OCI-LY3 (cell line): Measurements from ENCODE around the gene TRIM27.
"Not testable (repeated sequence)": the region's sequence is repeated elsewhere in the genome, so short reads cannot be mapped to it uniquely, and the experiment has no call there.

Source experiments
- H2AFZ ChIP-seq: fragments of 200-600, 300-600 bp; shearing (Covaris generic); 2 replicates; pipeline ENCODE4 v1.6.0; 2014; ENCODE audit warnings: antibody characterized with exemption, low read depth, low read length
- H3K27ac ChIP-seq: fragments of 200-600, 300-600 bp; sonication (generic); 2 replicates; pipeline ENCODE4 v1.5.1; 2014; ENCODE audit warnings: mild to moderate bottlenecking, low read length, moderate library complexity, mixed read lengths
- H3K27me3 ChIP-seq: fragments of 200-600, 300-600 bp; sonication (generic); 2 replicates; pipeline ENCODE4 v1.6.1; 2014; ENCODE audit warnings: low read depth, low read length, mixed read lengths
- H3K36me3 ChIP-seq: fragments of 200-600, 300-600 bp; sonication (generic); replicated peaks from 2 replicates; pipeline ENCODE3; 2014; ENCODE audit warnings: low read depth, low read length, mixed read lengths
- H3K4me1 ChIP-seq: fragments of 300-600, 200-600 bp; sonication (generic); 2 replicates; pipeline ENCODE4 v1.6.1; 2014; ENCODE audit warnings: low read length, mixed read lengths
- H3K4me2 ChIP-seq: fragments of 200-600, 300-600 bp; sonication (generic); 2 replicates; pipeline ENCODE4 v1.6.1; 2014; ENCODE audit warnings: low read length, mixed read lengths
- H3K4me3 ChIP-seq: fragments of 300-600, 200-600 bp; sonication (generic); 2 replicates; pipeline ENCODE4 v1.5.1; 2014; ENCODE audit warnings: antibody characterized with exemption, mild to moderate bottlenecking, low read length, moderate library complexity
- H3K79me2 ChIP-seq: fragments of 300-600, 200-600 bp; shearing (Covaris generic); 2 replicates; pipeline ENCODE4 v1.6.1; 2014; ENCODE audit warnings: mild to moderate bottlenecking, low read length, mixed read lengths
- H3K9ac ChIP-seq: fragments of 300-600, 200-600 bp; shearing (Covaris generic); 2 replicates; pipeline ENCODE4 v1.6.0; 2014; ENCODE audit warnings: mild to moderate bottlenecking, low read length, moderate library complexity
- H3K9me3 ChIP-seq: fragments of 200-600, 300-600 bp; shearing (Covaris generic); 2 replicates; pipeline ENCODE4 v1.6.1; 2014; ENCODE audit warnings: low read length, mixed read lengths; ENCODE audit not compliant: insufficient read depth
- H4K20me1 ChIP-seq: fragments of 200-600, 300-600 bp; sonication (generic); 2 replicates; pipeline ENCODE4 v1.6.1; 2016; ENCODE audit warnings: low read length, mixed read lengths; ENCODE audit not compliant: insufficient read depth
- EZH2phosphoT487 ChIP-seq: fragments of 200-600 bp; shearing (Covaris generic); IDR thresholded peaks from 2 replicates; pipeline ENCODE4 v1.6.1; 2018; ENCODE audit warnings: antibody characterized with exemption, mixed run types, low read depth
- TF ChIP-seq, protein P1 (sequence below): fragments of 200-600, 300-600 bp; sonication (generic); IDR thresholded peaks from 2 replicates; pipeline ENCODE4 v1.5.1; 2014; ENCODE audit warnings: antibody characterized with exemption, low read length, low read depth

Gene TRIM27

DNA sequence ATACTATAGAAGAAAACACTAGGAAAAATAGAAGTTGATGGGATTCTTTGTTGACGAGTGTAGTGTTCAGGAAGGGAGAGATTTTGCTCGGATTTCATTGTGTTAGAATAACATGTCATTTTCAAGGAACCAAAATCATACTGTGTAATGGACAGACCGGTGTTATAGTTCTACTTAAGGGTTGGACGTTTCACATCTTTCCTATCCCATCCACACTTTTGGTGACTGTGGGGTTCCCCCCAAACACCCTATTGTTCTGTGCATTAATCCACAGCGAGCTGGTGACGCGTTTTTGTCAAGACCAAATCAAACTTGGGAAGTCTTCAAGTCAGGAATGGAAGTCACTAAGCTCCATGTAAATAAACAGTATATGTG lies 43.3 kb downstream of the TRIM27 start:
- Histone ChIP-seq H3K4me2 (peak overlapping the region; percentile 67), H3K4me3 (no peak overlapping the region), H3K9ac (no peak overlapping the region), H3K36me3 (no peaks in the 10 kb centered on the region), H3K9me3 (no peaks in the 10 kb centered on the region), H3K79me2 (no peaks in the 10 kb centered on the region), H2AFZ (no peak overlapping the region), H4K20me1 (no peaks in the 10 kb centered on the region), H3K27ac (no peak overlapping the region), H3K27me3 (peaks cover 4% of the 10 kb centered on the region; the same call in 1 of the 2 replicates), H3K4me1 (peaks cover 14% of the 10 kb centered on the region)
- TF ChIP-seq EZH2phosphoT487 = no peak
- TF ChIP-seq, protein P1, sequence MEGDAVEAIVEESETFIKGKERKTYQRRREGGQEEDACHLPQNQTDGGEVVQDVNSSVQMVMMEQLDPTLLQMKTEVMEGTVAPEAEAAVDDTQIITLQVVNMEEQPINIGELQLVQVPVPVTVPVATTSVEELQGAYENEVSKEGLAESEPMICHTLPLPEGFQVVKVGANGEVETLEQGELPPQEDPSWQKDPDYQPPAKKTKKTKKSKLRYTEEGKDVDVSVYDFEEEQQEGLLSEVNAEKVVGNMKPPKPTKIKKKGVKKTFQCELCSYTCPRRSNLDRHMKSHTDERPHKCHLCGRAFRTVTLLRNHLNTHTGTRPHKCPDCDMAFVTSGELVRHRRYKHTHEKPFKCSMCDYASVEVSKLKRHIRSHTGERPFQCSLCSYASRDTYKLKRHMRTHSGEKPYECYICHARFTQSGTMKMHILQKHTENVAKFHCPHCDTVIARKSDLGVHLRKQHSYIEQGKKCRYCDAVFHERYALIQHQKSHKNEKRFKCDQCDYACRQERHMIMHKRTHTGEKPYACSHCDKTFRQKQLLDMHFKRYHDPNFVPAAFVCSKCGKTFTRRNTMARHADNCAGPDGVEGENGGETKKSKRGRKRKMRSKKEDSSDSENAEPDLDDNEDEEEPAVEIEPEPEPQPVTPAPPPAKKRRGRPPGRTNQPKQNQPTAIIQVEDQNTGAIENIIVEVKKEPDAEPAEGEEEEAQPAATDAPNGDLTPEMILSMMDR = no peak

DNA sequence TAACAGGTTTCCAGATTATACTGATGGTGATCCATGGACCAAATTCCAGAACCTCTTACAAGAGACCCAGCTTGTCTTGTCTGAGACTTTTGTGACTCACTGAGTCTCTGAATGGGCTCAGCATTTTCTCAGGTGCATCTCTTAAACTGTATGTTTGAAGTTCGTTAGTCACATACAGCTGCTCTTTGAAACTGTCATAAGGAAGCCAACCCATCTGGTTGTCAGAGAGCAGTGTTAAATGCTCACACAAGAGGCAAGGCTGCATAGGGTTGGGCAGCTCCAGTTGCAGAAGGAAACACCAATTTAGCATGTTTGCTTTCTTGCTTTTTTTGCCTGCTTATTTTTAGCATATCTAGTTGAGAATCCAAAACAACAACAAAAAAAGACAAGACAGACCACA lies 47.1 kb downstream of the TRIM27 start:
- TF ChIP-seq EZH2phosphoT487 = no peak
- TF ChIP-seq, protein P1 = no peak
- H3K27me3 ChIP-seq = peaks cover 4% of the 10 kb centered on the region; the same call in 1 of the 2 replicates
- H3K36me3 ChIP-seq = no peaks in the 10 kb centered on the region
- H3K4me1 ChIP-seq = peaks cover 14% of the 10 kb centered on the region; the same call in 1 of the 2 replicates
- no peaks in the 10 kb centered on the region for H4K20me1 ChIP-seq
- no peak overlapping the region for H3K27ac ChIP-seq
- H3K9me3 ChIP-seq = no peaks in the 10 kb centered on the region
- H3K4me3 ChIP-seq = peak overlapping the region; percentile 73
- H3K4me2 ChIP-seq = peak overlapping the region; percentile 70
- no peak overlapping the region for H2AFZ ChIP-seq
- no peaks in the 10 kb centered on the region for H3K79me2 ChIP-seq
- no peak overlapping the region for H3K9ac ChIP-seq

DNA sequence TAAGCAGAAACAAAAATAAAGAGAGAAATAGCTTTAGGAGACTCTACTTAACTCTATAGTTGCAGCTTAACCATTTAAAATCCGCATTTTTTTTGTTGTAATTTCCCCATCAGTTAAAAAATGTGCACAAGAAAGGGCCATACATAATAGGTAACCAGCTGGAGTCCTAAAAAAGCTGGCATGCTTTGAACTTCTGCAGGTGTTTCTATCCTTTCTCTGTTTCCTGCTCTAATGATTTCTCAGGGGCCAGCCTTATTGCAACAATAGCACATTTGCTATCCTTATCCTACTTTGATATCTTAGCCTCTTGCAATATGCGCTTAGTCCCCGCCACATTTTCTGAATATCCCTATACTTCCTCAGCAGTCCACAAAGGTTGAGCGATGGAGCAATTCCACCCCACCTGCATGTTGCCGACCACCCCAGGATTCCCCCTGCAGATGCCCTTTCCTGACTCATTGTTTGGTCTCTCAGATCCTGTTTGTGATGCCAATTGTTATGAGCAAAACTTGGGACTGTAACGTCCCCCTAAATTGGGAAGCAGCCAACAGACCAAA lies 48.5 kb downstream of the TRIM27 start:
- no peaks in the 10 kb centered on the region for H3K79me2 ChIP-seq
- no peaks in the 10 kb centered on the region for H3K9me3 ChIP-seq
- H3K4me3 ChIP-seq = no peak overlapping the region
- H3K9ac ChIP-seq = no peak overlapping the region
- TF ChIP-seq, protein P1 = no peak
- no peak overlapping the region for H3K27ac ChIP-seq
- no peaks in the 10 kb centered on the region for H3K36me3 ChIP-seq
- H4K20me1 ChIP-seq = no peaks in the 10 kb centered on the region
- H3K27me3 ChIP-seq = peaks cover 4% of the 10 kb centered on the region; the same call in 1 of the 2 replicates
- H3K4me1 ChIP-seq = peaks cover 9% of the 10 kb centered on the region; the same call in 1 of the 2 replicates
- no peak overlapping the region for H2AFZ ChIP-seq
- H3K4me2 ChIP-seq = no peak overlapping the region

DNA sequence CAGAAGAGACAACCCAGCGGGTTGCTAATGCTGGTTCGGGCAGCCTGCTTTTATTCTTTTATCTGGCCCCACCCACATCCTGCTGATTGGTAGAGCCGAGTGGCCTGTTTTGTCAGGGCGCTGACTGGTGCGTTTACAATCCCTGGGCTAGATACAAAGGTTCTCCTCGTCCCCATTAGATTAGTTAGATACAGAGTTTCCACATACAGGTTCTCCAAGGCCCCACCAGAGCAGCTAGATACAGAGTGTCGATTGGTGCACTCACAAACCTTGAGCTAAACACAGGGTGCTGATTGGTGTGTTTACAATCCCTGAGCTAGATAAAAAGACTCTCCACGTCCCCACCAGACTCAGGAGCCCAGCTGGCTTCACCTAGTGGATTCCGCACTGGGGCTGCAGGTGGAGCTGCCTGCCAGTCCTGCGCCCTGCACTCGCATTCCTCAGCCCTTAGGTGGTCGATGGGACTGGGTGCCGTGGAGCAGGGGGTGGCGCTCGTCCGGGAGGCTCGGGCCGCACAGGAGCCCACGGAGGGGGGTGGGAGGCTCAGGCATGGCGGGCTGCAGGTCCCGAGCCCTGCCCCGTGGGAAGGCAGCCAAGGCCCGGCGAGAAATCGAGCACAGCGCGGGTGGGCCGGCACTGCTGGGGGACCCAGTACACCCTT lies 51.5 kb downstream of the TRIM27 start:
- H3K79me2 ChIP-seq, H3K27ac ChIP-seq, H3K36me3 ChIP-seq, H3K9ac ChIP-seq, H3K4me2 ChIP-seq, H4K20me1 ChIP-seq, H3K4me1 ChIP-seq, H2AFZ ChIP-seq, H3K4me3 ChIP-seq, H3K9me3 ChIP-seq, H3K27me3 ChIP-seq: not testable (repeated sequence)
